OCI-LY3 (cell line): ENCODE data around the gene INPP5A.
"Not testable (repeated sequence)": the region's sequence is repeated elsewhere in the genome, so short reads cannot be mapped to it uniquely, and the experiment has no call there.

Experiments used
- H2AFZ ChIP-seq: fragments of 200-600, 300-600 bp; shearing (Covaris generic); 2 replicates; pipeline ENCODE4 v1.6.0; 2014; ENCODE audit warnings: antibody characterized with exemption, low read depth, low read length
- H3K27ac ChIP-seq: fragments of 200-600, 300-600 bp; sonication (generic); 2 replicates; pipeline ENCODE4 v1.5.1; 2014; ENCODE audit warnings: mild to moderate bottlenecking, low read length, moderate library complexity, mixed read lengths
- H3K27me3 ChIP-seq: fragments of 200-600, 300-600 bp; sonication (generic); 2 replicates; pipeline ENCODE4 v1.6.1; 2014; ENCODE audit warnings: low read depth, low read length, mixed read lengths
- H3K36me3 ChIP-seq: fragments of 200-600, 300-600 bp; sonication (generic); replicated peaks from 2 replicates; pipeline ENCODE3; 2014; ENCODE audit warnings: low read depth, low read length, mixed read lengths
- H3K4me1 ChIP-seq: fragments of 300-600, 200-600 bp; sonication (generic); 2 replicates; pipeline ENCODE4 v1.6.1; 2014; ENCODE audit warnings: low read length, mixed read lengths
- H3K4me2 ChIP-seq: fragments of 200-600, 300-600 bp; sonication (generic); 2 replicates; pipeline ENCODE4 v1.6.1; 2014; ENCODE audit warnings: low read length, mixed read lengths
- H3K4me3 ChIP-seq: fragments of 300-600, 200-600 bp; sonication (generic); 2 replicates; pipeline ENCODE4 v1.5.1; 2014; ENCODE audit warnings: antibody characterized with exemption, mild to moderate bottlenecking, low read length, moderate library complexity
- H3K79me2 ChIP-seq: fragments of 300-600, 200-600 bp; shearing (Covaris generic); 2 replicates; pipeline ENCODE4 v1.6.1; 2014; ENCODE audit warnings: mild to moderate bottlenecking, low read length, mixed read lengths
- H3K9ac ChIP-seq: fragments of 300-600, 200-600 bp; shearing (Covaris generic); 2 replicates; pipeline ENCODE4 v1.6.0; 2014; ENCODE audit warnings: mild to moderate bottlenecking, low read length, moderate library complexity
- H3K9me3 ChIP-seq: fragments of 200-600, 300-600 bp; shearing (Covaris generic); 2 replicates; pipeline ENCODE4 v1.6.1; 2014; ENCODE audit warnings: low read length, mixed read lengths; ENCODE audit not compliant: insufficient read depth
- H4K20me1 ChIP-seq: fragments of 200-600, 300-600 bp; sonication (generic); 2 replicates; pipeline ENCODE4 v1.6.1; 2016; ENCODE audit warnings: low read length, mixed read lengths; ENCODE audit not compliant: insufficient read depth
- CTCF ChIP-seq: fragments of 200-600, 300-600 bp; sonication (generic); IDR thresholded peaks from 2 replicates; pipeline ENCODE4 v1.5.1; 2014; ENCODE audit warnings: antibody characterized with exemption, low read length, low read depth
- EZH2phosphoT487 ChIP-seq: fragments of 200-600 bp; shearing (Covaris generic); IDR thresholded peaks from 2 replicates; pipeline ENCODE4 v1.6.1; 2018; ENCODE audit warnings: antibody characterized with exemption, mixed run types, low read depth

Gene INPP5A

GRCh38 chr10:132679217-132679595 lies 141.6 kb downstream of the INPP5A start:
- Histone ChIP-seq H3K4me1 (no peaks in the 10 kb centered on the region), H3K27me3 (no peaks in the 10 kb centered on the region)

GRCh38 chr10:132679640-132680039 lies 142.1 kb downstream of the INPP5A start:
- H3K4me3 ChIP-seq: no peak overlapping the region
- no peaks in the 10 kb centered on the region for H3K79me2 ChIP-seq
- H4K20me1 ChIP-seq: no peaks in the 10 kb centered on the region
- no peaks in the 10 kb centered on the region for H3K27me3 ChIP-seq
- no peak overlapping the region for H2AFZ ChIP-seq
- H3K4me1 ChIP-seq: no peaks in the 10 kb centered on the region
- no peak overlapping the region for H3K4me2 ChIP-seq
- TF ChIP-seq EZH2phosphoT487: no peak
- TF ChIP-seq CTCF: no peak
- no peak overlapping the region for H3K27ac ChIP-seq
- H3K9me3 ChIP-seq: no peaks in the 10 kb centered on the region
- H3K9ac ChIP-seq: no peak overlapping the region
- H3K36me3 ChIP-seq: no peaks in the 10 kb centered on the region

More at GRCh38 chr10:132679217-132679595, 141.6 kb downstream of the INPP5A start:
- Histone ChIP-seq H2AFZ (no peak overlapping the region), H3K36me3 (no peaks in the 10 kb centered on the region), H3K27ac (no peak overlapping the region), H3K79me2 (no peaks in the 10 kb centered on the region), H3K9me3 (no peaks in the 10 kb centered on the region), H3K4me2 (no peak overlapping the region), H3K4me3 (no peak overlapping the region), H4K20me1 (no peaks in the 10 kb centered on the region), H3K9ac (no peak overlapping the region)
- no peak for TF ChIP-seq CTCF
- TF ChIP-seq EZH2phosphoT487: no peak

GRCh38 chr10:132680741-132681140 lies 143.2 kb downstream of the INPP5A start:
- H2AFZ ChIP-seq, H3K36me3 ChIP-seq, H4K20me1 ChIP-seq: not testable (repeated sequence)

GRCh38 chr10:132681858-132682755 lies 144.5 kb downstream of the INPP5A start:
- H3K4me2 ChIP-seq: no peak overlapping the region
- H3K9me3 ChIP-seq: no peaks in the 10 kb centered on the region
- no peak overlapping the region for H2AFZ ChIP-seq
- no peaks in the 10 kb centered on the region for H3K36me3 ChIP-seq
- TF ChIP-seq CTCF (no peak), EZH2phosphoT487 (no peak)
- no peak overlapping the region for H3K27ac ChIP-seq
- H3K4me1 ChIP-seq: no peaks in the 10 kb centered on the region
- no peak overlapping the region for H3K4me3 ChIP-seq
- H4K20me1 ChIP-seq: no peaks in the 10 kb centered on the region
- H3K9ac ChIP-seq: no peak overlapping the region
- H3K27me3 ChIP-seq: no peaks in the 10 kb centered on the region
- H3K79me2 ChIP-seq: no peaks in the 10 kb centered on the region

More at GRCh38 chr10:132680741-132681140, 143.2 kb downstream of the INPP5A start:
- H3K27me3 ChIP-seq, H3K9me3 ChIP-seq, H3K9ac ChIP-seq, H3K27ac ChIP-seq, H3K79me2 ChIP-seq, H3K4me1 ChIP-seq, H3K4me3 ChIP-seq, H3K4me2 ChIP-seq: not testable (repeated sequence)
